ENCODE data around the gene USP48.

GRCh38 chr1:21816602-21817302, 33.8 kb upstream of the USP48 start:
- TF ChIP-seq, protein P1, sequence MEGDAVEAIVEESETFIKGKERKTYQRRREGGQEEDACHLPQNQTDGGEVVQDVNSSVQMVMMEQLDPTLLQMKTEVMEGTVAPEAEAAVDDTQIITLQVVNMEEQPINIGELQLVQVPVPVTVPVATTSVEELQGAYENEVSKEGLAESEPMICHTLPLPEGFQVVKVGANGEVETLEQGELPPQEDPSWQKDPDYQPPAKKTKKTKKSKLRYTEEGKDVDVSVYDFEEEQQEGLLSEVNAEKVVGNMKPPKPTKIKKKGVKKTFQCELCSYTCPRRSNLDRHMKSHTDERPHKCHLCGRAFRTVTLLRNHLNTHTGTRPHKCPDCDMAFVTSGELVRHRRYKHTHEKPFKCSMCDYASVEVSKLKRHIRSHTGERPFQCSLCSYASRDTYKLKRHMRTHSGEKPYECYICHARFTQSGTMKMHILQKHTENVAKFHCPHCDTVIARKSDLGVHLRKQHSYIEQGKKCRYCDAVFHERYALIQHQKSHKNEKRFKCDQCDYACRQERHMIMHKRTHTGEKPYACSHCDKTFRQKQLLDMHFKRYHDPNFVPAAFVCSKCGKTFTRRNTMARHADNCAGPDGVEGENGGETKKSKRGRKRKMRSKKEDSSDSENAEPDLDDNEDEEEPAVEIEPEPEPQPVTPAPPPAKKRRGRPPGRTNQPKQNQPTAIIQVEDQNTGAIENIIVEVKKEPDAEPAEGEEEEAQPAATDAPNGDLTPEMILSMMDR (IDR thresholded peaks at IDR 0.05), result no peak
- TF ChIP-seq EP300 (IDR thresholded peaks at IDR 0.05), result no peak
